GM19455 (cell line): Measurements from ENCODE around the gene APOA5.

Experiments used
- ATAC-seq: cut with Tn5 transposase; IDR thresholded peaks from one replicate; pipeline ENCODE4 v1.9.1; 2021; ENCODE audit not compliant: unreplicated experiment

The APOA5 gene

GRCh38 chr11:116828632-116829524 lies 37.2 kb upstream of the APOA5 start:
- ATAC-seq = no peak

GRCh38 chr11:116827461-116827860 lies 35.8 kb upstream of the APOA5 start:
- no peak for ATAC-seq

GRCh38 chr11:116826751-116827431 lies 35.2 kb upstream of the APOA5 start:
- ATAC-seq = no peak

- no peak for ATAC-seq
These were observed 34.4 kb upstream of the APOA5 start for GRCh38 chr11:116825854-116826750.

GRCh38 chr11:116825434-116825833 lies 33.8 kb upstream of the APOA5 start:
- no peak for ATAC-seq

GRCh38 chr11:116823031-116823843 lies 31.6 kb upstream of the APOA5 start, which contains the start of gene APOA4:
Gene APOA4 (minus strand): TSS chr11:116823304. CDS start chr11:116823191, 113 bp downstream.
- ATAC-seq = no peak

GRCh38 chr11:116822575-116822974 lies 30.9 kb upstream of the APOA5 start:
- no peak for ATAC-seq

- ATAC-seq = no peak
These were observed 29.6 kb upstream of the APOA5 start for GRCh38 chr11:116821050-116821918.

- no peak for ATAC-seq
These were observed 27.4 kb upstream of the APOA5 start for GRCh38 chr11:116819049-116819448.

- no peak for ATAC-seq
These were observed 22.8 kb upstream of the APOA5 start for GRCh38 chr11:116814502-116814901.

GRCh38 chr11:116813781-116814471 lies 22.2 kb upstream of the APOA5 start:
- no peak for ATAC-seq

GRCh38 chr11:116813170-116813569 lies 21.5 kb upstream of the APOA5 start:
- no peak for ATAC-seq

GRCh38 chr11:116812109-116812508 lies 20.4 kb upstream of the APOA5 start:
- ATAC-seq = no peak

- no peak for ATAC-seq
These were observed 19.5 kb upstream of the APOA5 start for GRCh38 chr11:116811194-116811593.

GRCh38 chr11:116808262-116809175 lies 16.8 kb upstream of the APOA5 start:
- no peak for ATAC-seq

GRCh38 chr11:116807601-116808261 lies 16.1 kb upstream of the APOA5 start:
- ATAC-seq = no peak

- ATAC-seq = no peak
These were observed 12.3 kb upstream of the APOA5 start for GRCh38 chr11:116804001-116804400.
